PC-3 (cell line): Measurements from ENCODE around the gene MASP1. TPM values are rescaled to one million over a fixed set of nuclear protein-coding genes. Genes with fewer than 3 reads are reported as not detected.

Experiments
- ATAC-seq: fragments of 200-7000 bp; cut with Tn5 transposase; 2 replicates; pipeline ENCODE4 v1.9.1; 2020; ENCODE audit warnings: mild to moderate bottlenecking, moderate library complexity
- BruUV-seq: library from RNA; stranded (reverse); fragments of 400-500 nt; replicated peaks from 2 replicates; lab custom pipeline; 2021; lab: Mats Ljungman, UMichigan
- CTCF ChIA-PET: fragments of 300-600 bp; sonication (Branson Sonifier 250); formaldehyde crosslinking; loops from one replicate; lab custom pipeline; 2022; ENCODE audit warnings: antibody characterized with exemption; lab: Charles Lee
- POLR2A ChIA-PET: fragments of 300-600 bp; sonication (Branson Sonifier 250); formaldehyde crosslinking; loops from one replicate; lab custom pipeline; 2022; ENCODE audit warnings: antibody characterized with exemption; ENCODE audit not compliant: unreplicated experiment; lab: Charles Lee
- DNase-seq: peaks from one replicate; pipeline ENCODE4 v3.0.0-alpha.2; 2015
- H2AFZ ChIP-seq: fragments of 300-600 bp; sonication (generic); 2 replicates; pipeline ENCODE4 v1.6.0; 2016; ENCODE audit warnings: antibody characterized with exemption, low read length
- H3F3A ChIP-seq: fragments of 300-600 bp; sonication (generic); one replicate; pipeline ENCODE4 v1.6.0; 2017; ENCODE audit warnings: antibody characterized with exemption, low read length, control low read depth, mild to moderate bottlenecking; ENCODE audit not compliant: unreplicated experiment
- H3K27ac ChIP-seq: fragments of 300-600 bp; sonication (generic); 2 replicates; pipeline ENCODE4 v1.5.1; 2016; ENCODE audit warnings: mild to moderate bottlenecking, low read length
- H3K27me3 ChIP-seq: fragments of 300-600 bp; sonication (generic); 2 replicates; pipeline ENCODE4 v1.6.1; 2016; ENCODE audit warnings: low read length, mixed read lengths
- H3K36me3 ChIP-seq: fragments of 300-600 bp; sonication (generic); 2 replicates; pipeline ENCODE4 v1.6.1; 2016; ENCODE audit warnings: low read depth, mixed run types, low read length, mixed read lengths
- H3K4me1 ChIP-seq: fragments of 300-600 bp; sonication (generic); 2 replicates; pipeline ENCODE4 v1.5.1; 2016; ENCODE audit warnings: low read length; ENCODE audit not compliant: insufficient read depth
- H3K4me2 ChIP-seq: fragments of 300-600 bp; sonication (generic); 2 replicates; pipeline ENCODE4 v1.6.0; 2016; ENCODE audit warnings: low read length
- H3K4me3 ChIP-seq: fragments of 300-600 bp; sonication (generic); 2 replicates; pipeline ENCODE4 v1.5.1; 2016; ENCODE audit warnings: mild to moderate bottlenecking, low read length, mixed read lengths
- H3K79me2 ChIP-seq: fragments of 300-600 bp; sonication (generic); 2 replicates; pipeline ENCODE4 v1.6.1; 2017; ENCODE audit warnings: low read length, mixed read lengths
- H3K9ac ChIP-seq: fragments of 300-600 bp; sonication (generic); 2 replicates; pipeline ENCODE4 v1.6.0; 2016; ENCODE audit warnings: mild to moderate bottlenecking, low read length
- H3K9me2 ChIP-seq: fragments of 300-600 bp; sonication (generic); replicated peaks from 2 replicates; pipeline ENCODE4 v1.6.1; 2016; ENCODE audit warnings: mixed run types, low read length, mixed read lengths
- H3K9me3 ChIP-seq: fragments of 300-600 bp; sonication (generic); 2 replicates; pipeline ENCODE4 v1.6.1; 2016; ENCODE audit warnings: low read length, mixed read lengths
- H4K20me1 ChIP-seq: fragments of 300-600 bp; sonication (generic); 2 replicates; pipeline ENCODE4 v1.6.1; 2016; ENCODE audit warnings: low read length, mixed read lengths
- EZH2 ChIP-seq: fragments of 300-600 bp; sonication (generic); IDR thresholded peaks from one replicate; pipeline ENCODE4 v1.6.1; 2017; ENCODE audit warnings: antibody characterized with exemption, mild to moderate bottlenecking, low read length; ENCODE audit not compliant: unreplicated experiment
- EZH2phosphoT487 ChIP-seq: fragments of 300-600 bp; sonication (generic); IDR thresholded peaks from 2 replicates; pipeline ENCODE4 v1.6.1; 2018; ENCODE audit warnings: mild to moderate bottlenecking, antibody characterized with exemption, low read length, borderline replicate concordance
- intact Hi-C: fragments of 100-400 bp; cut with micrococcal nuclease; formaldehyde crosslinking; loops from 2 replicates; pipeline ENCODE4 v1.9.0; 2023
- total RNA-seq: library from RNA; depleted of rRNA; stranded (reverse); fragments of >200 nt; gene quantifications from 2 replicates; pipeline ENCODE4 v1.2.3, GENCODE V29; 2014
- TF ChIP-seq, protein P1 (sequence below): fragments of 300-600 bp; sonication (generic); conservative IDR thresholded peaks from 2 replicates; pipeline ENCODE4 v1.5.1; 2017; ENCODE audit warnings: antibody characterized with exemption, low read depth, mild to moderate bottlenecking, low read length

Gene MASP1
- total RNA-seq, 1 experiment from 2014 or later, result 0.07 TPM

GRCh38 chr3:187299611-187300010 is 8.1 kb upstream of the MASP1 start:
- H3K9ac ChIP-seq, result no peak overlapping the region
- no peak overlapping the region for H3K4me3 ChIP-seq
- CTCF ChIA-PET, result no interaction called here

GRCh38 chr3:187296911-187297310 is 5.4 kb upstream of the MASP1 start:
- CTCF ChIA-PET, result no interaction called here
- BruUV-seq, result no TSS peak
- intact Hi-C loops, result no loop called here
- DNase-seq, result no peak
- H2AFZ ChIP-seq, result no peak overlapping the region
- ATAC-seq, result no peak
- H3K9ac ChIP-seq, result no peak overlapping the region
- peaks cover 21% of the 10 kb centered on the region; the same call in 1 of the 2 replicates for H3K27me3 ChIP-seq
- no peaks in the 10 kb centered on the region for H3K79me2 ChIP-seq
- no peak for TF ChIP-seq EZH2phosphoT487
- TF ChIP-seq, protein P1, sequence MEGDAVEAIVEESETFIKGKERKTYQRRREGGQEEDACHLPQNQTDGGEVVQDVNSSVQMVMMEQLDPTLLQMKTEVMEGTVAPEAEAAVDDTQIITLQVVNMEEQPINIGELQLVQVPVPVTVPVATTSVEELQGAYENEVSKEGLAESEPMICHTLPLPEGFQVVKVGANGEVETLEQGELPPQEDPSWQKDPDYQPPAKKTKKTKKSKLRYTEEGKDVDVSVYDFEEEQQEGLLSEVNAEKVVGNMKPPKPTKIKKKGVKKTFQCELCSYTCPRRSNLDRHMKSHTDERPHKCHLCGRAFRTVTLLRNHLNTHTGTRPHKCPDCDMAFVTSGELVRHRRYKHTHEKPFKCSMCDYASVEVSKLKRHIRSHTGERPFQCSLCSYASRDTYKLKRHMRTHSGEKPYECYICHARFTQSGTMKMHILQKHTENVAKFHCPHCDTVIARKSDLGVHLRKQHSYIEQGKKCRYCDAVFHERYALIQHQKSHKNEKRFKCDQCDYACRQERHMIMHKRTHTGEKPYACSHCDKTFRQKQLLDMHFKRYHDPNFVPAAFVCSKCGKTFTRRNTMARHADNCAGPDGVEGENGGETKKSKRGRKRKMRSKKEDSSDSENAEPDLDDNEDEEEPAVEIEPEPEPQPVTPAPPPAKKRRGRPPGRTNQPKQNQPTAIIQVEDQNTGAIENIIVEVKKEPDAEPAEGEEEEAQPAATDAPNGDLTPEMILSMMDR, result no peak
- TF ChIP-seq EZH2, result no peak
- no peak overlapping the region for H3K4me3 ChIP-seq
- no peaks in the 10 kb centered on the region for H3K9me3 ChIP-seq
- no peak overlapping the region for H3K4me2 ChIP-seq
- POLR2A ChIA-PET, result no interaction called here
- H3K36me3 ChIP-seq, result no peaks in the 10 kb centered on the region
- H4K20me1 ChIP-seq, result no peaks in the 10 kb centered on the region
- no peaks in the 10 kb centered on the region for H3K9me2 ChIP-seq
- no peaks in the 10 kb centered on the region; the same call in 1 of the 2 replicates for H3K4me1 ChIP-seq
- no peak overlapping the region for H3K27ac ChIP-seq
- no peaks in the 10 kb centered on the region for H3F3A ChIP-seq

More at GRCh38 chr3:187299611-187300010, 8.1 kb upstream of the MASP1 start:
- TF ChIP-seq EZH2 (no peak), EZH2phosphoT487 (no peak)
- TF ChIP-seq, protein P1, result no peak
- POLR2A ChIA-PET, result no interaction called here
- H3K79me2 ChIP-seq, result no peaks in the 10 kb centered on the region
- H3K4me1 ChIP-seq, result no peaks in the 10 kb centered on the region; the same call in 1 of the 2 replicates
- DNase-seq, result no peak
- no TSS peak for BruUV-seq
- intact Hi-C loops, result no loop called here
- H3K4me2 ChIP-seq, result no peak overlapping the region
- no peaks in the 10 kb centered on the region for H3K36me3 ChIP-seq
- no peaks in the 10 kb centered on the region for H3F3A ChIP-seq
- H2AFZ ChIP-seq, result no peak overlapping the region
- H3K27ac ChIP-seq, result no peak overlapping the region
- H3K9me3 ChIP-seq, result no peaks in the 10 kb centered on the region
- no peaks in the 10 kb centered on the region for H3K9me2 ChIP-seq
- H3K27me3 ChIP-seq, result peaks cover 34% of the 10 kb centered on the region
- ATAC-seq, result no peak
- H4K20me1 ChIP-seq, result no peaks in the 10 kb centered on the region

DNA sequence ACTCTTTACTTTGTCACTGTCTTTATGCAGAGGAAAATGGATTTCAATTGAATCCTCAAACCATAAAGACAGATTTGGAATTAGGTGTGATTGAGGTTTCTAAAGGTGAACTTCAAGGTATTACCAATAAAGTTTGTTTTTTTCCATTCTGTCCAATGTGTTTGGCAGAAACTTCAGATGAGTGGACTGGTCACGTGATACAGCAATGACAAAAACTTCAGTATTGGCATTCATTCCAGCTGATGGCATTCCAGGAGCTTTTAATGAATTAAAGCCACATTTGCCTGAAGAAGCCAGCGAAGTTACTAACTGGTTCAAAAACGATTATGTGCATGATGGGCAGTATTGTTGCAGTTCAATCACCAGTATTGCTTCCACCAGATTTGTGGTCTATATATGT is 4.5 kb upstream of the MASP1 start:
- H4K20me1 ChIP-seq, result no peaks in the 10 kb centered on the region
- BruUV-seq, result no TSS peak
- H3K9me2 ChIP-seq, result no peaks in the 10 kb centered on the region
- intact Hi-C loops, result no loop called here
- POLR2A ChIA-PET, result no interaction called here
- CTCF ChIA-PET, result interaction anchor here (0.6 kb wide), 1 partner anchor 156 kb away, joined by 3 read pairs; no protein-coding TSS in a partner anchor
- H3K4me3 ChIP-seq, result peak overlapping the region; percentile 21; the same call in 1 of the 2 replicates
- H3K79me2 ChIP-seq, result no peaks in the 10 kb centered on the region
- no peaks in the 10 kb centered on the region for H3K9me3 ChIP-seq
- H2AFZ ChIP-seq, result peak overlapping the region; percentile 62
- TF ChIP-seq EZH2 (no peak), EZH2phosphoT487 (no peak)
- TF ChIP-seq, protein P1, result no peak
- no peak overlapping the region for H3K9ac ChIP-seq
- peaks cover 16% of the 10 kb centered on the region; the same call in 1 of the 2 replicates for H3K27me3 ChIP-seq
- H3F3A ChIP-seq, result no peaks in the 10 kb centered on the region
- DNase-seq (no peak), ATAC-seq (no peak)
- H3K4me1 ChIP-seq, result no peaks in the 10 kb centered on the region; the same call in 1 of the 2 replicates
- H3K27ac ChIP-seq, result no peak overlapping the region
- H3K36me3 ChIP-seq, result no peaks in the 10 kb centered on the region
- H3K4me2 ChIP-seq, result peak overlapping the region; percentile 55
